A673 (cell line): ENCODE measurements around the gene PHYH. TPM values are rescaled to one million over a fixed set of nuclear protein-coding genes. Genes with fewer than 3 reads are reported as not detected.

Experiments used
- BruUV-seq: library from RNA; stranded (reverse); fragments of 400-500 nt; replicated peaks from 2 replicates; lab custom pipeline; 2021; lab: Mats Ljungman, UMichigan
- CTCF ChIA-PET: fragments of 300-600 bp; sonication (Branson Sonifier 250); formaldehyde crosslinking; loops from one replicate; lab custom pipeline; 2022; ENCODE audit warnings: antibody characterized with exemption; lab: Charles Lee
- POLR2A ChIA-PET: fragments of 300-600 bp; sonication (Branson Sonifier 250); formaldehyde crosslinking; loops from one replicate; lab custom pipeline; 2022; ENCODE audit warnings: antibody characterized with exemption; ENCODE audit not compliant: low non-redundant PET; lab: Charles Lee
- DNase-seq: peaks from one replicate; pipeline ENCODE4 v3.0.0-alpha.2; 2015; ENCODE audit warnings: low spot score
- H3K27ac ChIP-seq: fragments of 200-600 bp; sonication (generic); 2 replicates; pipeline ENCODE4 v1.5.1; 2016; ENCODE audit warnings: mixed run types, low read depth, mild to moderate bottlenecking, mixed read lengths, antibody characterized with exemption, low read length; ENCODE audit not compliant: poor library complexity, severe bottlenecking
- H3K27me3 ChIP-seq: fragments of 200-600 bp; sonication (generic); replicated peaks from 2 replicates; pipeline ENCODE4 v1.6.1; 2017; ENCODE audit warnings: mixed run types, low read depth, mild to moderate bottlenecking, mixed read lengths, antibody characterized with exemption, low read length; ENCODE audit not compliant: insufficient read depth, poor library complexity
- H3K36me3 ChIP-seq: fragments of 200-600 bp; sonication (generic); 2 replicates; pipeline ENCODE4 v1.6.1; 2016; ENCODE audit warnings: mixed run types, mild to moderate bottlenecking, mixed read lengths, antibody characterized with exemption, low read length; ENCODE audit not compliant: insufficient read depth, poor library complexity, severe bottlenecking
- H3K4me1 ChIP-seq: fragments of 200-600 bp; sonication (generic); 2 replicates; pipeline ENCODE4 v1.6.1; 2017; ENCODE audit warnings: mixed run types, mild to moderate bottlenecking, mixed read lengths, antibody characterized with exemption, low read length; ENCODE audit not compliant: insufficient read depth, poor library complexity, severe bottlenecking
- H3K4me3 ChIP-seq: fragments of 200-600 bp; sonication (generic); 2 replicates; pipeline ENCODE4 v1.5.1; 2016; ENCODE audit warnings: low read depth, mixed run types, mild to moderate bottlenecking, mixed read lengths, low read length; ENCODE audit not compliant: poor library complexity, severe bottlenecking
- H3K9me3 ChIP-seq: fragments of 200-600 bp; sonication (generic); 2 replicates; pipeline ENCODE4 v1.6.1; 2016; ENCODE audit warnings: mixed run types, low read depth, mild to moderate bottlenecking, mixed read lengths, antibody characterized with exemption, low read length; ENCODE audit not compliant: poor library complexity, severe bottlenecking
- CTCF ChIP-seq: fragments of 300-800, 200-600 bp; sonication (generic); conservative IDR thresholded peaks from 2 replicates; pipeline ENCODE4 v1.5.1; 2017; ENCODE audit warnings: low read depth, mild to moderate bottlenecking, antibody characterized with exemption, low read length, moderate library complexity, mixed read lengths
- EZH2 ChIP-seq: fragments of 200-600 bp; sonication (generic); IDR thresholded peaks from 2 replicates; pipeline ENCODE4 v1.6.1; 2017; ENCODE audit warnings: borderline replicate concordance, low read depth, mild to moderate bottlenecking, mixed read lengths, antibody characterized with exemption, low read length; ENCODE audit not compliant: poor library complexity, severe bottlenecking
- intact Hi-C: fragments of 100-400 bp; cut with micrococcal nuclease; formaldehyde crosslinking; loops from one replicate; pipeline ENCODE4 v1.10.0; 2022; ENCODE audit not compliant: unreplicated experiment
- total RNA-seq: library from RNA; stranded (reverse); gene quantifications from 2 replicates; pipeline ENCODE4 v1.2.3, GENCODE V29; 2021

The PHYH gene
- total RNA-seq, 1 experiment from 2014 or later: 5.1 TPM

DNA sequence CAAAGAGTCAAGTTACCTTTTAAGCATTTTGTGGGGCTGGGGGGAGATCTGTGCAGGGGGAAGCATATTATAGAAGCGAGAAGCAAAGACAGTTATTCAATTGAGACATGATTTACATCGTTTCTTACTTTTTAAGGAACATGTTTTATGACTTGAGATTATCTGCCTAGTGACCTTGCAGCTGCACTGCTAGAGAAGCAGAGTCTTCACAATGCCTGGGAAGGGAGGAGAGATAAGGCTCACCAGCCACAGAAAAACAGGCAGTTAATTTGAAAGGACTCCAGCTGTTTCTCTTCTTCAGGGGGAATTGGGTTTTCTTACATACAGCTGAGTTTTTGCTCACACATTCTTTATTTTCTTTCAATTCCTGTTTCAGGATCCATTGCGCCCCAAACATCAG is 31.0 kb downstream of the PHYH start:
- intact Hi-C loops: no loop called here
- no peaks in the 10 kb centered on the region for H3K27me3 ChIP-seq
- POLR2A ChIA-PET: no interaction called here
- no peak for DNase-seq
- BruUV-seq: no TSS peak
- CTCF ChIA-PET: no interaction called here
- H3K4me1 ChIP-seq: no peaks in the 10 kb centered on the region
- TF ChIP-seq CTCF (no peak), EZH2 (no peak)
- no peak overlapping the region for H3K4me3 ChIP-seq
- H3K9me3 ChIP-seq: no peaks in the 10 kb centered on the region
- H3K27ac ChIP-seq: no peak overlapping the region
- no peaks in the 10 kb centered on the region for H3K36me3 ChIP-seq

GRCh38 chr10:13268310-13268709 is 31.6 kb downstream of the PHYH start:
- H3K27me3 ChIP-seq: no peaks in the 10 kb centered on the region
- H3K27ac ChIP-seq: no peak overlapping the region
- H3K9me3 ChIP-seq: no peaks in the 10 kb centered on the region
- TF ChIP-seq EZH2: no peak
- no peak for TF ChIP-seq CTCF
- intact Hi-C loops: no loop called here
- no peak overlapping the region for H3K4me3 ChIP-seq
- no peaks in the 10 kb centered on the region for H3K36me3 ChIP-seq
- DNase-seq: no peak
- CTCF ChIA-PET: no interaction called here
- no peaks in the 10 kb centered on the region for H3K4me1 ChIP-seq
- BruUV-seq: no TSS peak
- POLR2A ChIA-PET: no interaction called here

- no peaks in the 10 kb centered on the region for H3K27me3 ChIP-seq
- no peak overlapping the region for H3K4me3 ChIP-seq
- no peaks in the 10 kb centered on the region for H3K4me1 ChIP-seq
- ChIA-PET POLR2A (no interaction called here), CTCF (no interaction called here)
- H3K9me3 ChIP-seq: no peaks in the 10 kb centered on the region
- no peaks in the 10 kb centered on the region for H3K36me3 ChIP-seq
- H3K27ac ChIP-seq: no peak overlapping the region
- no TSS peak for BruUV-seq
- TF ChIP-seq CTCF (no peak), EZH2 (no peak)
- intact Hi-C loops: no loop called here
- DNase-seq: no peak
Observed at GRCh38 chr10:13263591-13263990, 36.3 kb downstream of the PHYH start.
